AG10803 (cell line): Measurements from ENCODE around the gene C9orf43.
A peak's percentile ranks its signal among the peaks of the same experiment; 100 is the strongest.
"Not testable (repeated sequence)": the region's sequence is repeated elsewhere in the genome, so short reads cannot be mapped to it uniquely, and the experiment has no call there.

Experiments used
- DNase-seq: peaks from one replicate; pipeline ENCODE4 v3.0.0; 2010; ENCODE audit warnings: low read depth
- H3K4me3 ChIP-seq: 2 replicates; pipeline ENCODE4 v1.5.1; 2011; ENCODE audit warnings: mild to moderate bottlenecking, low read length, control low read depth
- CTCF ChIP-seq: conservative IDR thresholded peaks from 2 replicates; pipeline ENCODE4 v1.5.1; 2011; ENCODE audit warnings: mild to moderate bottlenecking, low read length, control low read depth, inconsistent platforms

C9orf43 gene

GRCh38 chr9:113410207-113410864, at the start of gene C9orf43, which contains the start of gene POLE3:
Gene C9orf43, plus strand, starts transcription at chr9:113410747. Its CDS starts 2,747 bp downstream, at chr9:113413494.
Gene POLE3, minus strand, starts transcription at chr9:113410675. Its CDS starts 382 bp downstream, at chr9:113410293.
- H3K4me3 ChIP-seq, result peak within 1 kb of the TSS; percentile 96
- TF ChIP-seq CTCF, result no peak; the same call in 1 of the 2 replicates
- DNase-seq, result peak; percentile 93

- DNase-seq, result peak; percentile 51
- no peak for TF ChIP-seq CTCF
- H3K4me3 ChIP-seq, result no peak overlapping the region
These were observed 49.1 kb upstream of the C9orf43 start for GRCh38 chr9:113361304-113362018.

GRCh38 chr9:113363336-113363735, 47.2 kb upstream of the C9orf43 start:
- no peak for TF ChIP-seq CTCF
- DNase-seq, result no peak
- no peak overlapping the region for H3K4me3 ChIP-seq

GRCh38 chr9:113364951-113365350, 45.6 kb upstream of the C9orf43 start:
- no peak for DNase-seq
- no peak overlapping the region for H3K4me3 ChIP-seq
- no peak for TF ChIP-seq CTCF

GRCh38 chr9:113365652-113366051, 44.9 kb upstream of the C9orf43 start:
- peak; percentile 43 for DNase-seq
- not testable (repeated sequence) for H3K4me3 ChIP-seq

GRCh38 chr9:113368348-113368981, 42.1 kb upstream of the C9orf43 start:
- H3K4me3 ChIP-seq, result no peak overlapping the region
- DNase-seq, result no peak
- TF ChIP-seq CTCF, result no peak

- DNase-seq, result no peak
- no peak overlapping the region for H3K4me3 ChIP-seq
- no peak for TF ChIP-seq CTCF
These were observed 41.3 kb upstream of the C9orf43 start for GRCh38 chr9:113368982-113369854.
